ENCODE results near the gene RPS6KA1.

Gene RPS6KA1

DNA sequence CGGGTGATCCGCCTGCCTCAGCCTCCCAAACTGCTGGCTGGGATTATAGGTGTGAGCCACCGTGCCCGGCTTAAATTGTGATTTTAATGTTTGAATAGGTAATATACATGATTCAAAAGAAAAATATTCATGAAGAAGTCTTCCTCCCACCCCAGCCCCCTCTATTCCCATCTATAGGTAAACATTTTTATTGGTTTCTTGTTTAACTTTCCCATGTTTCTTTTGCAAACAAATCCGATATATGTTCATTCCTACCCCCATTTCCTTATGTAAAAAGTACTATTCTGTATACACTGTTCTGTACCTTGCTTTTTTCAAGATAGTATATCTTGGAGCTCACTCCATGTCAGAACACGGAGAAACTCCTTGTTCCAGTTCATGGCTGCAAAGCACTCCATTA, 23.2 kb downstream of the RPS6KA1 start:
- no peak for TF ChIP-seq CTCF (IDR thresholded peaks at IDR 0.05; ENCODE audit: borderline replicate concordance, insufficient read depth, low read depth, low read length)
- no peak overlapping the region for H3K4me3 ChIP-seq (ENCODE audit: low read depth, low read length)

DNA sequence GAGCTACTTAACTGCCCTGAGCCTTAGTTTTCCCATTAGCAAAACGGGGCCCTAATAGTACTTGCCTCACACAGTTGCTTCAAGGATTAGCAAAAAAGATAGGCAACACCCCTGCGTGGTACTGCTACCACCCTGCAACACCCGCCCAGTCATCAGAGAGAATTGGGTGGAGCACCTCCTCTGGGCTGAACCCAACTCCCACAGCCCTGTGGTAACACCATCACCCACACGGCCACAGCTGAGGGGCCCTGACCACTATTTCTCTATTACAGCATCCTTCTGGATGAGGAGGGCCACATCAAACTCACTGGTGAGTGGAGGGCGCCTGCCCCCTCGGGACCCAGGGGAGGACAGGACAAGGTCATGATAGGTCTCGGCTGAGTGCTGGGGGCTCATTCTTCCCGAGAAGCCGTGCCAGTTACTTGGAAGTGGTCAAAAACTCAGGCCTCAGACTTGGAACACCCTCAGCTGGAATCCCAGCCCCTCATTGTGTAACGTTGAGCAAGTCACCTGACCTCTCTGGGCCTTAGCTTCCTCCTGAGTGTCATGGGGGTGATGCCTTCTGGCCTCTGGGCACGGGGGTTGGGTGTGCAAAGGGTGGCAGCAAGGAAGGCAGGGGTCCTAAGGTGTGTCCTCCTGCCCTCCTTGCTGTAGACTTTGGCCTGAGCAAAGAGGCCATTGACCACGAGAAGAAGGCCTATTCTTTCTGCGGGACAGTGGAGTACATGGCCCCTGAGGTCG, 24.6 kb downstream of the RPS6KA1 start:
- H3K4me3 ChIP-seq (ENCODE audit: low read depth, low read length): no peak overlapping the region
- TF ChIP-seq CTCF (IDR thresholded peaks at IDR 0.05; ENCODE audit: borderline replicate concordance, insufficient read depth, low read depth, low read length): no peak

GRCh38 chr1:26554781-26555180, 25.2 kb downstream of the RPS6KA1 start:
- H3K4me3 ChIP-seq (ENCODE audit: low read depth, low read length): no peak overlapping the region
- TF ChIP-seq CTCF (IDR thresholded peaks at IDR 0.05; ENCODE audit: borderline replicate concordance, insufficient read depth, low read depth, low read length): no peak

GRCh38 chr1:26555550-26555981, 26.0 kb downstream of the RPS6KA1 start:
- H3K4me3 ChIP-seq (ENCODE audit: low read depth, low read length): no peak overlapping the region
- no peak for TF ChIP-seq CTCF (IDR thresholded peaks at IDR 0.05; ENCODE audit: borderline replicate concordance, insufficient read depth, low read depth, low read length)

- H3K4me3 ChIP-seq (ENCODE audit: low read depth, low read length): no peak overlapping the region
- no peak for TF ChIP-seq CTCF (IDR thresholded peaks at IDR 0.05; ENCODE audit: borderline replicate concordance, insufficient read depth, low read depth, low read length)
Observed at GRCh38 chr1:26556111-26556510, 26.6 kb downstream of the RPS6KA1 start.

GRCh38 chr1:26557008-26557407, 27.4 kb downstream of the RPS6KA1 start:
- no peak for TF ChIP-seq CTCF (IDR thresholded peaks at IDR 0.05; ENCODE audit: borderline replicate concordance, insufficient read depth, low read depth, low read length)

GRCh38 chr1:26558685-26559048, 29.1 kb downstream of the RPS6KA1 start:
- H3K4me3 ChIP-seq (ENCODE audit: low read depth, low read length): no peak overlapping the region
- no peak for TF ChIP-seq CTCF (IDR thresholded peaks at IDR 0.05; ENCODE audit: borderline replicate concordance, insufficient read depth, low read depth, low read length)

More at GRCh38 chr1:26557008-26557407, 27.4 kb downstream of the RPS6KA1 start:
- no peak overlapping the region for H3K4me3 ChIP-seq (ENCODE audit: low read depth, low read length)

All from GM12875 (cell line).